HepG2 (cell line): ENCODE data around the gene DDX31. TPM values are rescaled to one million over a fixed set of nuclear protein-coding genes. Genes with fewer than 3 reads are reported as not detected.

Experiments used
- ATAC-seq: fragments of 200-7000 bp; cut with Tn5 transposase; 3 replicates; pipeline ENCODE4 v1.9.1; 2020; ENCODE audit warnings: mild to moderate bottlenecking, moderate library complexity
- BruUV-seq: library from RNA; stranded (reverse); fragments of 400-500 nt; replicated peaks from 2 replicates; lab custom pipeline; 2021; lab: Mats Ljungman, UMichigan
- CTCF ChIA-PET: fragments of 300-600 bp; formaldehyde crosslinking; extraction: SDS; loops from one replicate; lab custom pipeline; 2021; ENCODE audit warnings: low total read pairs, inconsistent platforms, low intra/inter-chr PET ratio; lab: Yijun Ruan, JAX
- POLR2A ChIA-PET: fragments of 350-600 bp; sonication (Branson Sonifier 250); formaldehyde crosslinking; loops from one replicate; lab custom pipeline; 2020; ENCODE audit warnings: antibody characterized with exemption, inconsistent platforms; lab: Yijun Ruan, JAX
- DNase-seq: peaks from one replicate; pipeline ENCODE4 v3.0.0-alpha.2; 2015; ENCODE audit warnings: low spot score
- FAIRE-seq: peaks from 3 replicates; lab custom pipeline; 2011; peaks lifted over from hg19 to GRCh38; lab: Jason Lieb, UNC
- H2AFZ ChIP-seq: one replicate; pipeline ENCODE4 v1.6.1; 2011; ENCODE audit warnings: low read length, inconsistent platforms
- H3K27ac ChIP-seq: fragments of 300-600 bp; 3 replicates; pipeline ENCODE4 v1.8.0; 2011; ENCODE audit warnings: mixed run types, mild to moderate bottlenecking, mixed read lengths, low read length, inconsistent platforms; ENCODE audit not compliant: insufficient read depth; ENCODE audit errors: extremely low read length
- H3K27me3 ChIP-seq, 2 experiments: fragments of 200-600 bp in 1 of 2; 2 replicates in 1 of 2; 3 replicates in 1 of 2; pipeline versions ENCODE4 v1.6.0 to v1.8.0; 2011; ENCODE audit warnings: low read length in 2 of 2, mild to moderate bottlenecking in 2 of 2, moderate library complexity in 2 of 2, inconsistent platforms in 1 of 2; ENCODE audit not compliant: insufficient read depth in 2 of 2, control insufficient read depth in 1 of 2
- H3K36me3 ChIP-seq, 2 experiments: fragments of 200-600 bp in 1 of 2; replicated peaks in 1 of 2; 2 replicates in 1 of 2; 3 replicates in 1 of 2; pipeline versions ENCODE4 v1.5.1 to v1.8.0; 2011; ENCODE audit warnings: low read length in 2 of 2, inconsistent platforms in 1 of 2; ENCODE audit not compliant: insufficient read depth in 2 of 2, control insufficient read depth in 1 of 2
- H3K4me1 ChIP-seq: 2 replicates; pipeline ENCODE4 v1.5.1; 2012; ENCODE audit warnings: low read length, inconsistent platforms; ENCODE audit not compliant: insufficient read depth
- H3K4me2 ChIP-seq: 2 replicates; pipeline ENCODE4 v1.6.0; 2011; ENCODE audit warnings: low read depth, low read length, inconsistent platforms
- H3K4me3 ChIP-seq, 3 experiments: fragments of 200-600 bp in 1 of 3; sonication (generic), shearing (Covaris generic) in 1 of 3; replicated peaks in 1 of 3; 2 replicates each; pipeline ENCODE4 v1.5.1; 2011 to 2016; ENCODE audit warnings: low read length in 3 of 3, inconsistent platforms in 2 of 3, low read depth in 2 of 3, mild to moderate bottlenecking in 2 of 3, control low read depth in 1 of 3, mixed read lengths in 1 of 3; ENCODE audit not compliant: insufficient read depth in 1 of 3
- H3K79me2 ChIP-seq: one replicate; pipeline ENCODE4 v1.6.1; 2011; ENCODE audit warnings: low read length, inconsistent platforms; ENCODE audit not compliant: insufficient read depth
- H3K9ac ChIP-seq: 2 replicates; pipeline ENCODE4 v1.6.0; 2011; ENCODE audit warnings: mild to moderate bottlenecking, low read depth, low read length, inconsistent platforms; ENCODE audit not compliant: insufficient read depth
- H3K9me3 ChIP-seq: 2 replicates; pipeline ENCODE4 v1.5.1; 2012; ENCODE audit warnings: mild to moderate bottlenecking, low read length
- H4K20me1 ChIP-seq: 2 replicates; pipeline ENCODE4 v1.6.0; 2011; ENCODE audit warnings: inconsistent platforms, mild to moderate bottlenecking, low read length, moderate library complexity; ENCODE audit not compliant: insufficient read depth
- ARHGAP35 ChIP-seq: sonication (generic); formaldehyde crosslinking; IDR thresholded peaks from 2 replicates; pipeline ENCODE4 v1.9.0; 2022; ENCODE audit warnings: mild to moderate bottlenecking, inconsistent platforms, moderate library complexity, missing genetic modification reagents, borderline replicate concordance
- GTF2F1 ChIP-seq: fragments of 150-350 bp; IDR thresholded peaks from 2 replicates; pipeline ENCODE4 v1.6.1; 2014; ENCODE audit warnings: low read length
- NFE2L1 ChIP-seq: sonication (generic); formaldehyde crosslinking; IDR thresholded peaks from 2 replicates; pipeline ENCODE4 v1.4.0; 2020; ENCODE audit warnings: missing genetic modification reagents, mild to moderate bottlenecking, borderline replicate concordance
- NFIB ChIP-seq: sonication (generic); formaldehyde crosslinking; IDR thresholded peaks from 2 replicates; pipeline ENCODE4 v1.9.0; 2021; ENCODE audit warnings: missing genetic modification reagents, mild to moderate bottlenecking, borderline replicate concordance
- NFKB2 ChIP-seq: sonication (generic); formaldehyde crosslinking; IDR thresholded peaks from 2 replicates; pipeline ENCODE4 v1.4.0; 2020; ENCODE audit warnings: missing genetic modification reagents, borderline replicate concordance
- SAP130 ChIP-seq: IDR thresholded peaks from 2 replicates; pipeline ENCODE4 v1.6.1; 2016; ENCODE audit warnings: low read depth
- TCF12 ChIP-seq, 2 experiments: fragments of 450-650 bp in 1 of 2; sonication (generic) in 1 of 2; formaldehyde crosslinking in 1 of 2; IDR thresholded peaks; 2 replicates each; pipeline versions ENCODE4 v1.6.1 to v1.8.0; 2017 to 2022; ENCODE audit warnings: antibody characterized with exemption in 1 of 2, mild to moderate bottlenecking in 1 of 2, missing genetic modification reagents in 1 of 2, moderate library complexity in 1 of 2
- TSC22D2 ChIP-seq: sonication (generic); formaldehyde crosslinking; IDR thresholded peaks from 2 replicates; pipeline ENCODE4 v1.5.1; 2020; ENCODE audit warnings: missing genetic modification reagents, mild to moderate bottlenecking, borderline replicate concordance
- WGBS: methylation state at CpG from one replicate; pipeline ENCODE4 v1.1.6; 2017; ENCODE audit warnings: low lambda C conversion rate; 5-methylcytosine and 5-hydroxymethylcytosine counted together
- in situ Hi-C: cut with HindIII; loops from 2 replicates; pipeline ENCODE4 v1.10.0; 2017; ENCODE audit warnings: low pct_unique_long_range_greater_than_20kb; ENCODE audit not compliant: extremely low pct_ligation_motif_present
- intact Hi-C: fragments of 100-400 bp; cut with micrococcal nuclease; formaldehyde crosslinking; loops from one replicate; pipeline ENCODE4 v1.10.0; 2022; ENCODE audit not compliant: unreplicated experiment
- polyA plus RNA-seq, 8 experiments: library from polyadenylated mRNA; depleted of rRNA in 3 of 8; stranded (reverse) in 7 of 8; unstranded in 1 of 8; fragments of >200 nt; fragmentation: Illumina TruSeq in 4 of 8; extraction: Trizol in 4 of 8; gene quantifications; 2 replicates each; pipeline versions ENCODE4 v1.2.1 to v1.2.3, GENCODE V29; 2011 to 2016; ENCODE audit warnings: low read depth in 4 of 8, missing spikeins in 1 of 8, mixed read lengths in 1 of 8; ENCODE audit not compliant: insufficient read depth in 1 of 8
- total RNA-seq, 5 experiments: library from RNA; depleted of rRNA; stranded (reverse); fragments of >200 nt; fragmentation: Illumina TruSeq; extraction: Trizol; gene quantifications; 2 replicates each; pipeline ENCODE4 v1.2.3, GENCODE V29; 2016; ENCODE audit warnings: low read depth in 1 of 5
- TF ChIP-seq, protein P1 (sequence below): sonication (generic); formaldehyde crosslinking; IDR thresholded peaks from 2 replicates; pipeline ENCODE4 v1.4.0; 2020; ENCODE audit warnings: missing genetic modification reagents
- TF ChIP-seq, protein P2 (sequence below): IDR thresholded peaks from 2 replicates; pipeline ENCODE4 v1.6.1; 2016; ENCODE audit warnings: mild to moderate bottlenecking, missing biosample characterization, missing genetic modification reagents
- TF ChIP-seq, protein P3 (sequence below): sonication (generic); formaldehyde crosslinking; IDR thresholded peaks from 2 replicates; pipeline ENCODE4 v1.8.0; 2022; ENCODE audit warnings: missing genetic modification reagents, mild to moderate bottlenecking, moderate library complexity, borderline replicate concordance

Gene DDX31
- total and polyA plus RNA-seq, 2 of the 13 experiments (the other 11 are each of a cell fraction or from before 2014, with no cell fraction given) = 11.4 to 16.3 TPM

DNA sequence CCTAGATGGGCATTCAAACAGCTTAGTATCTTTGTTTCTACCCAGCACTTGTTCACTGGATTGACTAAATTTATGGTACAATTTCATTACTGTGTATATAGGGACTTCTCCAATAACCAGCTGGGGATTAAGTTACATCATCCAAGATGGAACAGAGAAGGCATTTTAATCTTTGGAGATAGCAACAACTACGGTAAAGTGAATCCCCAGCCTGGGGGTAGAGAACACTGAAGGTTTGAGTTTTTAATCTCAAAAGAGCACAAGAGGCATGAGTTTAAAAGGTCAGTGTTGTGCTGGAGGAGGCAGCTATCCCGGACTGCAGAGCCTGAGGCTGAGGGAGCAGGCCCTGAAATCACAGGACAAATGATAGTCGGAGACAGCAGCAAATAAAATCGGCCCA is 28.6 kb downstream of the DDX31 start:
- in situ Hi-C loops (no loop called here), intact Hi-C loops (no loop called here)
- POLR2A ChIA-PET = no interaction called here
- Histone ChIP-seq H2AFZ (no peak overlapping the region), H3K36me3 (peaks cover 25 to 86% of the 10 kb centered on the region in 2 experiments), H3K9ac (no peak overlapping the region), H3K27me3 (no peaks in the 10 kb centered on the region), H3K9me3 (no peaks in the 10 kb centered on the region), H3K4me3 (no peak overlapping the region), H3K79me2 (no peaks in the 10 kb centered on the region), H4K20me1 (no peaks in the 10 kb centered on the region), H3K4me1 (peaks cover 13% of the 10 kb centered on the region), H3K27ac (no peak overlapping the region), H3K4me2 (no peak overlapping the region)
- 94% methylated on average over 4 of the region's 4 CpGs for WGBS
- TF ChIP-seq SAP130 (CRISPR knock-in tag) (no peak), TCF12 (IDR thresholded peaks at IDR 0.05) (no peak), TCF12 (CRISPR knock-in tag; IDR thresholded peaks at IDR 0.05) (no peak), ARHGAP35 (CRISPR knock-in tag) (no peak), NFKB2 (CRISPR knock-in tag) (no peak), NFE2L1 (CRISPR knock-in tag) (no peak), TSC22D2 (CRISPR knock-in tag) (no peak), NFIB (CRISPR knock-in tag) (no peak), GTF2F1 (no peak)
- TF ChIP-seq, protein P1, sequence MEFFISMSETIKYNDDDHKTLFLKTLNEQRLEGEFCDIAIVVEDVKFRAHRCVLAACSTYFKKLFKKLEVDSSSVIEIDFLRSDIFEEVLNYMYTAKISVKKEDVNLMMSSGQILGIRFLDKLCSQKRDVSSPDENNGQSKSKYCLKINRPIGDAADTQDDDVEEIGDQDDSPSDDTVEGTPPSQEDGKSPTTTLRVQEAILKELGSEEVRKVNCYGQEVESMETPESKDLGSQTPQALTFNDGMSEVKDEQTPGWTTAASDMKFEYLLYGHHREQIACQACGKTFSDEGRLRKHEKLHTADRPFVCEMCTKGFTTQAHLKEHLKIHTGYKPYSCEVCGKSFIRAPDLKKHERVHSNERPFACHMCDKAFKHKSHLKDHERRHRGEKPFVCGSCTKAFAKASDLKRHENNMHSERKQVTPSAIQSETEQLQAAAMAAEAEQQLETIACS (CRISPR knock-in tag) = no peak
- TF ChIP-seq, protein P2, sequence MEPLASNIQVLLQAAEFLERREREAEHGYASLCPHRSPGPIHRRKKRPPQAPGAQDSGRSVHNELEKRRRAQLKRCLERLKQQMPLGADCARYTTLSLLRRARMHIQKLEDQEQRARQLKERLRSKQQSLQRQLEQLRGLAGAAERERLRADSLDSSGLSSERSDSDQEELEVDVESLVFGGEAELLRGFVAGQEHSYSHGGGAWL = no peak
- TF ChIP-seq, protein P3, sequence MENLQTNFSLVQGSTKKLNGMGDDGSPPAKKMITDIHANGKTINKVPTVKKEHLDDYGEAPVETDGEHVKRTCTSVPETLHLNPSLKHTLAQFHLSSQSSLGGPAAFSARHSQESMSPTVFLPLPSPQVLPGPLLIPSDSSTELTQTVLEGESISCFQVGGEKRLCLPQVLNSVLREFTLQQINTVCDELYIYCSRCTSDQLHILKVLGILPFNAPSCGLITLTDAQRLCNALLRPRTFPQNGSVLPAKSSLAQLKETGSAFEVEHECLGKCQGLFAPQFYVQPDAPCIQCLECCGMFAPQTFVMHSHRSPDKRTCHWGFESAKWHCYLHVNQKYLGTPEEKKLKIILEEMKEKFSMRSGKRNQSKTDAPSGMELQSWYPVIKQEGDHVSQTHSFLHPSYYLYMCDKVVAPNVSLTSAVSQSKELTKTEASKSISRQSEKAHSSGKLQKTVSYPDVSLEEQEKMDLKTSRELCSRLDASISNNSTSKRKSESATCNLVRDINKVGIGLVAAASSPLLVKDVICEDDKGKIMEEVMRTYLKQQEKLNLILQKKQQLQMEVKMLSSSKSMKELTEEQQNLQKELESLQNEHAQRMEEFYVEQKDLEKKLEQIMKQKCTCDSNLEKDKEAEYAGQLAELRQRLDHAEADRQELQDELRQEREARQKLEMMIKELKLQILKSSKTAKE = no peak
- no TSS peak for BruUV-seq
- ATAC-seq = no peak
- FAIRE-seq = no peak
- no peak for DNase-seq
- CTCF ChIA-PET = no interaction called here
